Effector CD4-positive, alpha-beta T cell (primary cell): ENCODE data around the gene PLSCR1.
"Not testable (repeated sequence)": the region's sequence is repeated elsewhere in the genome, so short reads cannot be mapped to it uniquely, and the experiment has no call there.

Experiments used
- DNase-seq: peaks from one replicate; pipeline ENCODE4 v3.0.0-alpha.2; 2020

PLSCR1 gene

DNA sequence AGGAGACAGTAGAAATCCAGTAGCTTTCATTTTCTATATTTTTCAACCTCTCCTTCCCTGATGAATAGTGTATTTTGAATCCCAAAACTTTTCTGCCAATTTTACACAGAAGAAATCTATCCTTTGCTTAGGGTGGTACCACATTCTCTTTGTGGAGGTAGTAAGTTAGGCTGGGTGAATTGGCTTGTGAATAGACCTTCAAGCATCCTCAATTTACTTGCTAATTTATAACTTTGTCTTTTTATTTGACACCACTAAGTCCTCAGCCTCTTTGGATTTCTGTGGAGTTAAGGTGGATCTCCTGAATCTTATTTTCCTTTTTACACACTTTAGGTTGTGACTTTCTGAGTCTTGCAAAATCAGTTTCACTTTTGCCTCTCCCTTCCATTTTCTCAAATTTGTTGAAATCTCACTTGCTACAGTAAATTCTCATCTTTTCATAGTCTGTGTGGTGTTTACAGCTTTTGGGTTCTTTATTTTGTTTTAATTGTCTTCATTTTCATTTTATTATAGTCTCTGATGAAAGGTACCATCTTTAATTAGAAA is 5.7 kb upstream of the PLSCR1 start:
- no peak for DNase-seq

DNA sequence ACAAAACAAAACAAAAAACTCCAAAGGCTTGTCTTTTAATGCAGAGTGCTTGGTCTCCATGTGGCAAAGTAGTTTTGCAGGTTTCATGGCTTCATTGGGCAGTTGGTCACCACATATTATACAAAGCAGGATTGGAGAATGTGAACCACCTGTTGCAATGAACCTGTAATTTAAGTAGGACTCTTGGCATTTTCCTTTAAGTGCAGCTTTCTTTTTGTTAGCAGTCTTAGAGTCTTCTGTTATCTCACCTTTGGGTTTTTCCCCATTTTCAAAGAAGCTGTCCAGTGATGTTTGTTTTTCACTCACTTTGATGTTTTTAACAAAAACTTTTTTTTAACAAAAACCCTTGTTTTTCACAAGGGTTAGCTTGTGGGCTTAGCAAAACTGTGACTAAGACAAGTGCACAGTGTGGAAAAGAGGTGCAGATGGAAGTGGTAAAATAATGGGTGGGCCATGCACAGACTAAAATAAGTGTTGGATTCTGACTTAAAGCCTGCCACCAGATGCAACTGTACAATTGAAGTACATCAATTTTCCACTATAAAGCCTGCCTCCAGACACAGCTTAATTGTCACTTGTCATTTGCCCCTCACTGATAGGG is 2.9 kb upstream of the PLSCR1 start:
- no peak for DNase-seq

DNA sequence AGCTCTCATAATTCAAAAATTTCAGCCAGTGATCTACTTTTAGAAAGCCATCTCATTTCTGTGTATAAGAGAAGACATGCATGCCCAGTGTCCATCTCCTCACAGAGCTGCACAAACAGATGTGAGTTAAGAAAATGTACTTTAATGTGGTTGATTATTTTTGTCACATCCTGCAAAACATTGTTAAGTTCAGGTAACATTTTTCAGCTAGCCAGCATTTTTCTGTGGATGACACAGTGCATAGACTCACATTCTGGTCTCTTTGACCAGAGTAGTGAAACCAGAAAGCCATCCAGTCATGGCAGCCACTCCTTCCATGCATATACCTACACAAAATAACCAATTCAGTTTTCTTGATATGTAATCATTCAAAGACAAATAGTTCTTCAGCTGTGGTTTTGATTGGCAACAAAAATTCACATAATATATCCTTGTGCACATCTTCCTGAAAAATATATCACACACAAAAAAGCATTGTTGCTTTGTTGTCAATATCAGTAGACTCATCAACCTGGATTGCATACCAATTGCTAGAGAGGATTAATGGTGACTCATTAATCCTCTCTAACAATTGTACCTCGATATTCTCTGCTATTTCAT is 2.1 kb upstream of the PLSCR1 start:
- no peak for DNase-seq

DNA sequence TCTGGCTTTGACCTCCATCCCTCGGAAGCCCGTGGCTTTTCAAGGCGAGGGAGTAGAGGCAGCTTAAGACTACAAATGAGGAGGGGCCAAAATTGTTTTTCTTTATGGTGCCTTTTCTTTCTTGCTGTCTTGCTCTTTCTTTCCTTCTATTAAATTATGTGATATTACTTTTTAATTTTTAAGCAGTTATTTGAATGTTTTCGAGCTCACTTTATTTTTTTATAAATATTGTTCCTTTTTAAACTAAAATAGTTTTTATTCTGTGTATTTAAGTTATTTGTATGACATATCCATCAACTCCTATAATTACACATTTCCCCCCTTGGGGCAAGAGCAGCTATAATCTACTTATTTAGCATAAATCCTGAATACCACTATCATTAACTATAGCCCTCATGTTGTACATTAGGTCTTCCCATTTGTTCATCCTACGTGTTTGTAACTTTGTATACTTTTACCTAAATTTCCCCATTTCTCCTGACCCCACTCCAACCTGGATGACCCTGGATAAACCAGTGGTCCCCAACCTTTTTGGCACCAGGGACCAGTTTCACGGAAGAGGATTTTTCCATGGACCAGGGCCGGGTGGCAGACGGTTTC is 622 bp upstream of the PLSCR1 start:
- no peak for DNase-seq

DNA sequence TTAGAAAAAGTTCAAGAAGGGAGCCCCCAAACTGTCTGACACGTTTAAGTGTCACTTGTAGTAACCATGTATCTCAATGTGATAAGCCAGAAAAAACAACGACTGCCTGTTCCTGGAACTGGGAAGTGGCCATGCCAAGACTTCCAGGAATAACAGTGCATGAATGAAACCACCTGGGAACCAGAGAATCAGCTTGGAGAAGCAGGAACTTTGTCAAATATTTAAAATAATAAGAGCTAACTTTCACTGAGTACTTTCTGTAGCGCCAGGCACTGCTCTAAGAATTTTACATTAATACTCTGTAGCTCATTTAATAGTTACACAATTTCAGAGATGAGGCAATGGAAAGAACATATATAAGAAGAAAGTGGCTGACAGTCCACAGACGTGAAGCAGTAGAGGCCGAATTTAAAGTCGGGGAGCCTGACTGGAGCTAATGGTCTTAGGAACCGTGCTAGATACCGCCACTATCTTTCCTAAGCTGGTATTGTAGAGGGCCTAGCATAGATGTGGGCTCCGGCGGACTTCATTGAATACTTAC is 876 bp downstream of the PLSCR1 start:
- DNase-seq, result no peak

DNA sequence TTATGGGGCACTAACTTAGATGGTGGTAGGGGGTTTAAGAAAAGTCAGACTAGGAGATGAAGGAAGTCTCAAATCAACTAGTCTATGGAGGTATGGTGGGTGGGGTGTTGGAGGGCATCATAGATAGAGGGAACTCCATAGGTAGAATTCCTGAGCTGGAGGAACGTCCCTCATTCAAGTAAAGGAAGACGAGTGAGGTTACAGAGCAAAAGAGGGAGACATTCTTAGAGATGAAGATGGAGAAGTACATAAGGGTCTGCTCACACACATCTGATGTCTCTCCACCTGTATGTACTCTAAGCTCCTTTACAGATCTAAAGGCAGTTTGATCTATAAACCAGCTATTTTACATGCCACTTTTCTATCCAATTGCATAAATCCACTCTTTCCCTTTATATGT is 1.4 kb downstream of the PLSCR1 start:
- DNase-seq, result no peak

DNA sequence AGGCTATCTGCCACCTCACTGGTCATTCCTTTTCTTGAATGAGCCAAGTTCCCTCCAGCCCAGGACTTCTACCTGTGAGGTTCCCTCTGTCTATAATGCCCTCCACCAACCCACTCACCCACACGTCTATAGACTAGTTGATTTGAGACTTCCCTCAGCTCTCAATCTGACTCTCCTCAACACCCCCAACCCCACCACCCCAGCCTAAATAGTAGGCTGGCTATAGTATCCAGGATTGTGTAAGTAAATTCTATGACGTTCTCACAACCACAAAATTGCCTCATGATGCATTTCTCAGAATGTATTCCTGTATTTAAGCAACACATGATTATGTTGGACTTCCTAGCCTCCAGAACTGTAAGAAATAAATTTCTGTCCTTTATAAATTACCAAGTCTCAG is 2.2 kb downstream of the PLSCR1 start:
- no peak for DNase-seq

DNA sequence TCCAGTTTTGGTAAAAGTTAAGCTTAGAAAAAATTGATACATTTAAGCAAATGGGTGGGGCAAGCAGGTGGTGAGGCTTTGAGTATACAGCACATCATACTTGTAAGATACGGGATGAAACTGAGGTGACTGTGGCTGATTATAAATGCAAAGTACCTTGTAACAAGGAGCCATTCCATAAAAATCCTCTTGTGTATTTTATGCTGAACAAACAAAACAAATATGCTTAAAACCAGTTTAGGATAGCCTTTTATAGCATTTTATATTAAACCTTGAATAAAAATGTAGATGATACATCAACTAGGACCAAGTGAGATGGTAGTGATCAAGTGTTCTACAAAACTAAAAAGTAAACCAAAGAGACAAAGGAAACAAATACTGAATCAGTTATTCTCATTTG is 3.4 kb downstream of the PLSCR1 start:
- no peak for DNase-seq

DNA sequence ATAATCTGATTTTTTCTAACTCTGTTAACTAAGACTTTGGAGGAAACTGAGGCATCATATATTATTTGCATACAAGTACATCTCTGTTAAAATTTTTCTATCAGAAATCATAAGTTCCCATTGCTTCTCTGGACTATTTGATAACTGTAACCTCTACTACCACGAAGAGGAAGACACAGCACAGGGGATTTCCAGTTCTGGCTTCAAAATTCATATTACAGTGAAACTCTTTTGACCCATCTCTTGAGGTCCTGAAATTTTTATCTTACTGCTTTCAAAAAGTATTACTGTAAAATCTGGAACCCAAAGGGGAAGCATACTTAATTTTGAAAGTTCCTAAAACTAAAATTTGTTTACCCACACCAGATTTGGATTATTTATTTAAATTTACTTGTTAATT is 4.2 kb downstream of the PLSCR1 start:
- no peak for DNase-seq

DNA sequence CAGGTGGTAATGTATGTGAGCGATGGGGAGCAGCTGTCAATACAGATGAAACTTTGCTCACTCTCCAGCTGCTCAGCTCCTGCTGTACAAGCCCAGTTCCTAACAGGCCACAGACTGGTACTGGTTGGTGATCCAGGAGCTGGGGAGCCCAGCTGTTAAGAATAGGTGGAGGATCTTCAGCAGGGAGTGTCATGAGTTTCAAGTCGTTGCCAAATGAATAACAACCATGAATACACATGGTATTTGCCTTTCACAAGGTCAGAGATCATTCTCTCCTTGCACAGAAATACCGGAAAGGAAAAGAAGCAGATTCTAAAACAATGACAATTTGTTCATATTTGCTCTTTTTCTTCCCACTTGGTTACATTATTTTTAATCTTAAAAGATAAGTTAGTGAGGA is 5.1 kb downstream of the PLSCR1 start:
- DNase-seq, result no peak

DNA sequence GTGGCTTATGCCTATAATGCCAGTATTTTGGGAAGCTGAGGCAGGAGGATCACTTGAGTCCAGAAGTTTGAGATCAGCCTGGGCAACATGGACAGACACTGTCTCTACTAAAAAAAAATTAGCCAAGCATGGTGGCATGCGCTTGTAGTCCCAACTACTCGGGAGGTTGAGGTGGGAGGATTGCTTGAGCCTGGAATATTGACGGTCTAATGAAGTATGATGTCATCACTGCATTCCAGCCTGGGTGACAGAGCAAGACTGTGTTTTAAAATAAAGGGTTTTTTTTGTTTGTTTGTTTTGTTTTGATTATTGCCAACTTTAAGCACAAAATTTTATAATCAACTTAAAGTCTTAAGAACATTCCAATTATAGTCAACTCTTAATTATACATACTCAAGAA is 6.8 kb downstream of the PLSCR1 start:
- DNase-seq, result no peak

DNA sequence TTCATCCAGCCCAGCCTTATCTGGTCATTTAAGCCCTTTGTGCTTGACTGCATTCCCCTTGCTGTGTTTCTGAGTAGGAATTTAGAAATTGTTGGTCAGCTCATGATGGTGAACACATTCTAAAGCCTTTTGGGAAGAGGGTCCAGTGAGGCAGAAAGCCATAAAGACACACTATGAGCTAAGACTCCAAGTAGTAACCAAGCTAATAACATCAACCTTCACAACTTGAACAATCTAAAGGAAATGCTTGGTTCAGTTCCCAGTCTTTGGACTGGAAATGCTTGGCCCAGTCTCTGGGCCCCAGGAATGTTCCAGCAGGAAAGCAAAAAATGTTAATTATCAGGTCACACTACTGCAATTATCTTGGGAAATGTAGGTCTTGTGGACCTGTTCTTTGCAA is 7.7 kb downstream of the PLSCR1 start:
- DNase-seq, result no peak

DNA sequence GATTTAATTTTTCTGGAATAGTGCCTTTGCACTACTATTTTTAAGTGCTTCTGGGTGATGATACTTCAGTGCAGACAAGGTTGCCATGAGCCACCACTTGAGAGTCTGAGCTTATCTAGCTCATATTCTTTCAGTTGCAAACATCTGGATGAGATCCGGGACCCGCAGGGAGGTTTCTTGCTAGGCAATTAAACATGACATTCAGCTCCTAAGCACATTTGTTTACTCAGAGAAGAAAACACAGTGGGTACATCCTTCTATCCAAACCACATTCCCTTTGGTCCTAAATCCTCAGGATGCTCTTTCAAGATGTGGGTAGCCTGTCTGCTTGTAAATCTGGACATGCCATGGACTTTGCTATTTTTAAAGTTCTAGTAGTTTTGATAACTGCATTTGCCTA is 12.0 kb downstream of the PLSCR1 start:
- DNase-seq, result no peak

DNA sequence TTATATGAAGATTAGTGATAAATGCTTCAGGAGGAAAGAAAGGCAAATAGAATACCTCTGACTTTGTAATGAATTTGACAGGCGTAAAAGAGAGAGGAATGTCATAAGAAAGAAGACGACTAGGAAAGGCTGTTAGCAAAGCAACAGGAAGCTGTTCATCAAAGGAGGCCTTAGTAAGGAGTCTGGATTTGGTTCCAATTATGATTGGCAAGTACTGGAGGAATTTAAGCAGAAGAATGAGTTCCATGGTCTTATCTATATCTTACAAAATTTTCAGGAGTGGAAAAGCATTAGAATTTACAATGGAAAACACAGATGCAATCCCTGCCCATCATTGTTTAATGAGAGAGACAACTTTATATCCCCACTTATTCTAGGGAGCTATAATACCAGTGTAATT is 13.8 kb downstream of the PLSCR1 start:
- DNase-seq, result no peak

DNA sequence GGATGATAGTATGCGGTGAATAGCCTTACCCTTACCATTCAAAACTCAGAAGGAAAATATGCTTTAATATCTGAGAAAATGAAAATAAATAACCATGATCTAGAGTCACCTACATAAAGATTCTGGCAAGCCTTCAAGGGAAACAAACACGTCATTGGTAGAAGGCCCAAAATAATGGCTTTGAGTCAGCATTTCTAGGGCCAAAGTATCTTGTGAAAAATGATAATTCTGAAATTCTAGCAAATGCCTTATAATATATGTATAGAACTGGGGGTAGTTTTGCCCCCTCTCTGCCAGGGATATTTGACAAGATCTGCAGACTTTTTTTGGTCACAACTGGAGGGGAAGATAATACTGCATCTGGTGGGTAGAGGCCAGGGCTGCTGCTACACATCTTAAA is 15.4 kb downstream of the PLSCR1 start:
- DNase-seq, result no peak

DNA sequence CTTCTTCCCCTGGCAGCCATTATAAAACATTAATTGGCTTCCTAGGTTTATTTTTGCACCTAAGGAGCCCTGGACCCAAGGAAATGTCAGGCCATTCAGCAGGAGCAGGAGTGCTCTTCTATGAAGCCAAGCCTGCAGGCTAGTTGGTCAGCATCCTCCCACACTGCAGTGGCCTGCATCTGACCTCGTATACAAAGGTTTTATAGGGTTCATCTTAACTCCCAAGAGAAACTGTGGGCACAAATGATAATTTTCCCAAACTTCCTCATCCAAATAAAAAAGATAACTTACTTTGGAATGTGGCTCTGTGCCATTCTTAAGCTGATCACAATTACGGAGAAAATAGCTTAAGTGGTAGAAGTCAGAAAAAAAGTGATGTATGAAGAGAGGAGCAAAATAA is 19.4 kb downstream of the PLSCR1 start:
- DNase-seq, result no peak

DNA sequence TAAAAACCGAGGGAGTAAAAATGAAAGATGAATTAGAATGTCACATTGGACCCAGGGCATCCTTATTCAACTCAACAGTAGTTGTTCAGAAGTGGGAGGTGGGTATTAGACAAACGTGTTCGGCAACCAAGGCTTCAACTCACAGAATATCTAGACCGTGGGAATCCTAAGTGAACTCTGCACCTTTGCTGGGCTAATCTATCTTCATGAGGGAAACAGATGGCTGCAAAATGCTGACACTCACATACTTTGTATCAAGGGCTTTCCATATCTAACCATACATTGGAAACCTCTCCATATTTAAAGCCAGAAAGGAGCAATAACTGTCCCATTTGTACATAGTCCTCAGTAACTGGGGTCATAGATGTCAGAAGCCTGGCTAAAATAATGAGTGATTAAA is 20.9 kb downstream of the PLSCR1 start:
- no peak for DNase-seq

DNA sequence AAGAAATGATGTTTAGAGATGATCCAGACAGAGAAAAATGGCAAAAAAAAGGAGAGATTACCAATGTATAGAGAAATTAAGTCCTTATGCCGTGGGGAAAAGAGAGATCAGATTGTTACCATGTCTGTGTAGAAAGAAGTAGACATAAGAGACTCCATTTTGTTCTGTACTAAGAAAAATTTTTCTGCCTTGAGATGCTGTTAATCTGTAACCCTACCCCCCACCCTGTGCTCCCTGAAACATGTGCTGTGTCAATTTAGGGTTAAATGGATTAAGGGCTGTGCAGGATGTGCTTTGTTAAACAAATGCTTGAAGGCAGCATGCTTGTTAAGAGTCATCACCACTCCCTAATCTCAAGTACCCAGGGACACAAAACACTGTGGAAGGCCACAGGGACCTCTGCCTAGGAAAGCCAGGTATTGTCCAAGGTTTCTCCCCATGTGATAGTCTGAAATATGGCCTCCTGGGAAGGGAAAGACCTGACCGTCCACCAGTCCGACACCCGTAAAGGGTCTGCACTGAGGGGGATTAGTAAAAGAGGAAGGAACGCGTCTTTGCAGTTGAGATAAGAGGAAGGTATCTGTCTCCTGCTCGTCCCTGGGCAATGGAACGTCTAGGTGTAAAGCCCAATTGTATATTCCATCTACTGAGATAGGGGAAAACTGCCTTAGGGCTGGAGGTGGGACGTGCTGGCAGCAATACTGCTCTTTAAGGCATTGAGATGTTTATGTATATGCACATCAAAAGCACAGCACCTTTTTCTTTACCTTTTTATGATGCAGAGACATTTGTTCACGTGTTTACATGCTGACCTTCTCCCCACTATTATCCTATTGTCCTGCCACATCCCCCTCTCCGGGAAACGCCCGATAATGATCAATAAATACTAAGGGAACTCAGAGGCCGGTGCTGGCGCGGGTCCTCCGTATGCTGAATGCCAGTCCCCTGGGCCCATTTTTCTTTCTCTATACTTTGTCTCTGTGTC is 21.9 kb downstream of the PLSCR1 start:
- not testable (repeated sequence) for DNase-seq

DNA sequence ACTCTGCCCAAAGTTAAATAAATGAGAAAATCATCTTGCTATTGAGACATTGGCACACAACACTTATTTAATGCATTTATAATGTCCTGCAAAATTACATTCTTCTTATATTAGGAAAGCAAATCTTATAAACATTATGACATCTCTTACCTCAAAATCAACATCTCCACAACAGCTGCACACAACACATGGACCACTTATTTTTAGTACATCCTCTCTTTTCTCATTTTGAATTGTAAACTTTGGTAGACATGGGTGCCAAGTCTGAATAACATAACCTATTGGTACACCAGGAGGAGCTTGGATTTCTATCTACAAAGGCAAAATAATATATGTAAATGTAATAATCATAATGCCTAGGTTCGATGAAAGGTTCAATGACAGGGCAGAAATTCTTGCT is 23.0 kb downstream of the PLSCR1 start:
- no peak for DNase-seq

DNA sequence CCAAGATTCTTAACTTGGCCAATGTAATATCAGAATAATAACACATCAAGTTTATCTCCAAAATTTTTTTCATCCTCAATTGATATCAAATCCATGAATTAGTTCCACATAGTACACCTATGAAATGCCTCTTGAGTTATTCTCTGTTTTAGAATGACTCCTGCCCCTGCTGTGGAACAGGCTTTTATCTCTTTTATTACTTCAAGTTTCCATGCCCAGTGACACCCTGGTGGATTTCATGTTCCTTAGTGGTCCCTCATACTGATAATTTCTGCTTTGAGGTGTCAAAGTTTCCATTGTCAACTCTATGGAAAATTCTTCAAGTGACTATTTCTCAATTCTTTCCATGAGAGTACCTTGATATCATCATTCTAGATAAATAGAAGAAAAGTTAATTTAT is 24.6 kb downstream of the PLSCR1 start:
- no peak for DNase-seq

DNA sequence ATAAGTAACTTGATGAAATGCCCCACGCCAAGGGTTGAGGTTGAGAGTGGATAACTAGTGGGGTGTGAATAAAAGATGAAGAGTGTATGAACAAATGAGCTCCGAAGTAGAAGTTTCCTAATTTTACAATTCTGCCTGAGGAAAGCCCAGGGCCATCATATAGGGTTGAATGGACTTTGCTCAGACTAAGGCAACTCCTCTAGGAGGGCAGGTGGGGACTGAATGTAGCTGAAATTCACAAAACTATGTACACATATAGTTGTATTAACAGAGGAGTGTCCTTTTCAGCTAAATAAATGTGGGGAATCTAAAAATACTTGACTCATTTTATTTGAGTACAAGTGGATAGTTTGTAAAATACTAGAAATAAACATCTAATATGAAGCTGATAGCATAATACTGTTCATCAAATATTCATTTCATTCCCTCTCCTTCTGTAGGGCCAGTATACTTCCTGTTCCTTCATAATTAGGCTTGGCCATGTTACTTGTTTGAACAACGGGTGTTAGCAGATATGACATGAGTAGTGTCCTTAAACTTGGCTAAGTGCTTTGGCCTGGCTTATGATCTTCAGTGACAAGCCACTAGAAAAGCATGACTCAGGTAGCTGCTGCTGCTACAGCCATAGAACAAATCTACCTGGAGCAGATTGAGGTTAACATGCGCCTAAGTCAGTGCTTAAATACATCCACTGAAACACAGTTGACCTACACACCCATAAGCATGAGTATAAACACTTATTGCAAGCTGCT is 26.5 kb downstream of the PLSCR1 start:
- DNase-seq, result no peak

DNA sequence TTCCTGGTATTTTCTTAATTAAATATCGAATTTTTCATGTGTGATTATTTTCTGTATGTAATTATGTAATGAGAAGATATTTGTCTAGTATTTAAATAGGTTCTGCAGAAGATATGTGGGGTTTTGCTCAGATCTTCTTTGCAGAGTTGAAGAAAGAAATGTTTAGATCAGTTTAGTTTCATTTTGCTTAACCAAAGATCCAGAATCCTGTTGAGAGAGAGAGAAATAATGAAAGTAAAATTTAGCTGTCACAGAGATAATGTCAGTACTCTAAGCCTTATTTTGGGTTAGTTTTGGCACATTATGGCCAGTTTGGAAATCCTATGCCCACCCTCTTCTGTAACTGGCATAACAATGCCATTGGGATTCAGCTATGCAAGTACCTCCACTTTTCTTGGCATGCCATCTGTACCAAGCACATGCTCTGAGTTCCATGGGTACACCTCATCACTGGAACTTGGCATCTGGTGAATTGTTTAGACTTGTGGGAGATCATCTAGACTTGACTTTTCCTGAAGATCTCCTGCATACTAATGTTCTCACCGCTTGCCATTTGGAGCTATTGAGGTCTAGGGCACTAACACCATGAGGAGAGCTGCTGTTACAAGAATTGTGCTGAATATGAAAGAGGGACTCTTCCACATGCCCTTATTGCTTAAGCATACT is 30.9 kb downstream of the PLSCR1 start:
- DNase-seq, result no peak
